Activated CD8-positive, alpha-beta T cell treated with anti-CD3 and anti-CD28 coated beads for 36 hours (primary cell): ENCODE results near the gene TNIK. TPM values are rescaled to one million over a fixed set of nuclear protein-coding genes. Genes with fewer than 3 reads are reported as not detected.

Experiments
- ATAC-seq: fragments of 200-7000 bp; cut with Tn5 transposase; one replicate; pipeline ENCODE4 v1.10.0; 2021; ENCODE audit warnings: mild to moderate bottlenecking, moderate library complexity
- CTCF ChIA-PET: fragments of 350-600 bp; sonication (Branson Sonifier 250); formaldehyde crosslinking; loops from one replicate; lab custom pipeline; 2021; ENCODE audit warnings: antibody characterized with exemption; lab: Charles Lee
- POLR2A ChIA-PET: fragments of 350-600 bp; sonication (Branson Sonifier 250); formaldehyde crosslinking; loops from one replicate; lab custom pipeline; 2021; ENCODE audit warnings: antibody characterized with exemption; lab: Charles Lee
- DNase-seq: peaks from one replicate; pipeline ENCODE4 v3.0.0-alpha.2; 2020
- H3K27ac Mint-ChIP-seq: one replicate; pipeline ENCODE4 v1.8.0; 2021; ENCODE audit warnings: mild to moderate bottlenecking, mixed read lengths
- H3K27me3 Mint-ChIP-seq: one replicate; pipeline ENCODE4 v1.8.0; 2021; ENCODE audit warnings: mixed read lengths
- H3K36me3 Mint-ChIP-seq: one replicate; pipeline ENCODE4 v1.8.0; 2021; ENCODE audit warnings: low read depth, mixed read lengths
- H3K4me1 Mint-ChIP-seq: one replicate; pipeline ENCODE4 v1.8.0; 2021; ENCODE audit warnings: low read depth, mixed read lengths
- H3K4me3 Mint-ChIP-seq: one replicate; pipeline ENCODE4 v1.8.0; 2021; ENCODE audit warnings: mild to moderate bottlenecking, moderate library complexity, mixed read lengths
- H3K9me3 Mint-ChIP-seq: one replicate; pipeline ENCODE4 v1.8.0; 2021; ENCODE audit warnings: mixed read lengths
- CTCF ChIP-seq: fragments of 200-600 bp; IDR thresholded peaks from one replicate; pipeline ENCODE4 v1.8.0; 2022; ENCODE audit warnings: antibody characterized with exemption, mild to moderate bottlenecking
- intact Hi-C: fragments of 100-400 bp; cut with micrococcal nuclease; formaldehyde crosslinking; loops from one replicate; pipeline ENCODE4 v1.10.0; 2022
- total RNA-seq, 2 experiments: library from RNA; stranded (reverse); gene quantifications; one replicate each; pipeline ENCODE4 v1.2.3, GENCODE V29; 2021

TNIK gene
- total RNA-seq, 2 experiments from 2014 or later = 25.1 to 28.8 TPM

- Mint-ChIP-seq H3K36me3 (peaks cover 10% of the 10 kb centered on the region), H3K4me3 (no peak overlapping the region), H3K4me1 (peaks cover 49% of the 10 kb centered on the region), H3K27me3 (no peaks in the 10 kb centered on the region), H3K27ac (no peak overlapping the region), H3K9me3 (peaks cover 1% of the 10 kb centered on the region)
- intact Hi-C loops = no loop called here
- ChIA-PET POLR2A (no interaction called here), CTCF (interaction anchor here (1.2 kb wide), 2 partner anchors 10 to 242 kb away, joined by 3 read pairs; no protein-coding TSS in a partner anchor)
- TF ChIP-seq CTCF = no peak
- DNase-seq (no peak), ATAC-seq (no peak)
Measured at GRCh38 chr3:171404376-171404967, 55.7 kb downstream of the TNIK start.

GRCh38 chr3:171402281-171402680 lies 57.9 kb downstream of the TNIK start:
- H3K36me3 Mint-ChIP-seq = peaks cover 10% of the 10 kb centered on the region
- H3K9me3 Mint-ChIP-seq = peaks cover 1% of the 10 kb centered on the region
- no peak overlapping the region for H3K27ac Mint-ChIP-seq

GRCh38 chr3:171401432-171401831 lies 58.8 kb downstream of the TNIK start:
- TF ChIP-seq CTCF = no peak
- ChIA-PET CTCF (interaction anchor here (1.0 to 1.2 kb wide), 3 partner anchors 15 to 91 kb away, joined by 3 read pairs; no protein-coding TSS in a partner anchor), POLR2A (no interaction called here)
- intact Hi-C loops = no loop called here
- peaks cover 6% of the 10 kb centered on the region for H3K36me3 Mint-ChIP-seq
- ATAC-seq (no peak), DNase-seq (no peak)
- H3K27me3 Mint-ChIP-seq = no peaks in the 10 kb centered on the region
- no peak overlapping the region for H3K27ac Mint-ChIP-seq
- H3K4me1 Mint-ChIP-seq = peaks cover 50% of the 10 kb centered on the region
- no peak overlapping the region for H3K4me3 Mint-ChIP-seq
- H3K9me3 Mint-ChIP-seq = no peaks in the 10 kb centered on the region

More at GRCh38 chr3:171402281-171402680, 57.9 kb downstream of the TNIK start:
- no peak for TF ChIP-seq CTCF
- intact Hi-C loops = no loop called here
- Mint-ChIP-seq H3K4me3 (no peak overlapping the region), H3K4me1 (peaks cover 49% of the 10 kb centered on the region), H3K27me3 (no peaks in the 10 kb centered on the region)
- CTCF ChIA-PET = interaction anchor here (1.2 kb wide), 1 partner anchor 92 kb away, joined by 3 read pairs; no protein-coding TSS in a partner anchor
- no peak for ATAC-seq
- DNase-seq = no peak
- POLR2A ChIA-PET = no interaction called here

GRCh38 chr3:171399842-171400241 lies 60.4 kb downstream of the TNIK start:
- ATAC-seq = no peak
- TF ChIP-seq CTCF = no peak
- Mint-ChIP-seq H3K36me3 (peaks cover 8% of the 10 kb centered on the region), H3K27ac (no peak overlapping the region), H3K4me1 (peaks cover 55% of the 10 kb centered on the region), H3K27me3 (no peaks in the 10 kb centered on the region), H3K4me3 (no peak overlapping the region), H3K9me3 (no peaks in the 10 kb centered on the region)
- no peak for DNase-seq
- CTCF ChIA-PET = interaction anchor here (1.0 kb wide), 1 partner anchor 52 kb away, joined by 3 read pairs; no protein-coding TSS in a partner anchor
- POLR2A ChIA-PET = no interaction called here
- intact Hi-C loops = no loop called here

- ATAC-seq (no peak), DNase-seq (no peak)
- Mint-ChIP-seq H3K27me3 (no peaks in the 10 kb centered on the region), H3K9me3 (no peaks in the 10 kb centered on the region), H3K27ac (no peak overlapping the region), H3K36me3 (peaks cover 11% of the 10 kb centered on the region), H3K4me1 (peaks cover 60% of the 10 kb centered on the region), H3K4me3 (no peak overlapping the region)
- intact Hi-C loops = no loop called here
- ChIA-PET POLR2A (no interaction called here), CTCF (interaction anchor here (1.2 kb wide), 1 partner anchor 35 kb away, joined by 3 read pairs; no protein-coding TSS in a partner anchor)
- no peak for TF ChIP-seq CTCF
Measured at GRCh38 chr3:171398343-171398742, 61.9 kb downstream of the TNIK start.
